CD4-positive, alpha-beta T cell treated with Interleukin-17A for 4 hours (primary cell): Measurements from ENCODE around the gene WDR74.

Experiments used
- DNase-seq: peaks from one replicate; pipeline ENCODE4 v3.0.0-alpha.2; 2020; ENCODE audit warnings: mixed read lengths

WDR74 gene

GRCh38 chr11:62791501-62792201 is 47.7 kb downstream of the WDR74 start, which contains the start of gene TMEM223:
Gene TMEM223 (minus strand): TSS chr11:62792006. CDS start chr11:62791994, 12 bp downstream.
- peak; percentile 94 for DNase-seq

DNA sequence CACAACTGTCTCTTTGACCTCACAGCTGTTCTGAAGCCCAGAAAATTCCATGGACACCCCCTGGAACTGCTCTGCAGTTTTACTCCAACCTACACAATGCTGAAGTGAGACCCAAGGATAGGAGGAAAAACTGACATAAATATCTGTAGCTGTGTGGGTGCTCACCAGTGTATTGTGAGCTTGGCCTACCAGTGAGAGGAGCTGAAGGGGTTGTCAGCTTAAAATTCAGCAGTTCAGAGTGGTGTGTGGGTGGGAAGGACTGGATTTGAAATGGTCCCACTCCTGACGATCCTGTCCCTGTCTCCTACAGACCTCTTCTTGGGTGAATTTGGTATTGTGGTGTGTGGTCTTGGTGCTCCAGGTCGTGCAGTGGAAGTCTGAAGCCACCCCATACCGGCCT is 49.8 kb downstream of the WDR74 start:
- no peak for DNase-seq

DNA sequence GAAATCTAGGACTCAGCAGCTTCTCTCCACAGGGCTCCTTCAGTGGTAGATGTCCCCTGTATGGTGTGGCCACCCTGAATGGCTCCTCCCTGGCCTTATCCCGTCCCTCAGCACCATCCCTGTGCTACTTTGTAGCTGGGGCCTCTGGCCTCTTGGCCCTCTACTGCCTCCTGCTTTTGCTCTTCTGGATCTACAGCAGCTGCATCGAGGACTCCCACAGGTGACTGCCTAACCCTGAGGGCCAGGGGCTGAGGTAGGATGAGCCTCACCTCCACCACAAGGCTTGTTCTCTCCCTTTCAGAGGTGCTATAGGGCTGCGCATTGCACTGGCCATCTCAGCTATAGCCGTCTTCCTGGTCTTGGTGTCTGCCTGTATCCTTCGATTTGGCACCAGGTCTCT is 50.4 kb downstream of the WDR74 start:
- no peak for DNase-seq

GRCh38 chr11:62787005-62787759 is 52.2 kb downstream of the WDR74 start, which contains the start of gene TMEM179B:
Gene TMEM179B (plus strand): TSS chr11:62787402. CDS start chr11:62787432, 30 bp downstream.
- DNase-seq, result peak; percentile 99

DNA sequence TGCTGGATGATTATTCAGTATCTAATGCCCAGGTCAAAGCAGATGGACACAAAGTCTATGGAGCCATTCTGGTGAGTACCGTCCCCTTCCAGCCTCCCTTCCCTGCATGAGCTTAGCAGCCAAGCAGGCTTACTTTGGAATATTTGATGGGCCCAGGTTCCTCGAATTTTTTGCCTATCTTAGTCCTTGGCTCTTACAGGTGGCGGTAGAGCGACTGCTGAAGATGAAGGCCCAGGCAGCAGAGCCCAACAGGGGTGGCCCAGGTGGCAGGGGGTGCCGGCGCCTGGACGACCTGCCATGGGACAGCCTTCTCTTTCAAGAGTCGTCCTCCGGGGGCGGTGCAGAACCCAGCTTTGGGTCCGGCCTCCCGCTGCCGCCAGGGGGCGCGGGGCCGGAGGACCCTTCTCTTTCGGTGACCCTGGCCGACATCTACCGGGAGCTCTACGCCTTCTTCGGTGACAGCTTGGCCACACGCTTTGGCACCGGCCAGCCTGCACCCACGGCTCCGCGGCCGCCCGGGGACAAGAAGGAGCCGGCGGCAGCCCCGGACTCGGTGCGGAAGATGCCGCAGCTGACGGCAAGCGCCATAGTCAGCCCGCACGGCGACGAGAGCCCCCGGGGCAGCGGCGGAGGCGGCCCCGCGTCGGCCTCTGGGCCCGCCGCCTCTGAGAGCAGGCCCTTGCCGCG is 52.9 kb downstream of the WDR74 start:
- DNase-seq, result peak; percentile 89
